Adrenal gland (tissue), 5 donors: ENCODE results near the gene PDRG1.

ENCODE experiments used
- CTCF ChIP-seq, 6 experiments: fragments of 450-650 bp in 4 of 6; fragments of 200-600 bp in 2 of 6; sonication (generic) in 1 of 6; IDR thresholded peaks; 1 replicate in 5 of 6; 2 replicates in 1 of 6; pipeline versions ENCODE4 v1.5.1 to v1.8.0; 2016 to 2021; ENCODE audit warnings: antibody characterized with exemption in 6 of 6, mild to moderate bottlenecking in 2 of 6, moderate library complexity in 1 of 6
- POLR2A ChIP-seq, 2 donors: fragments of 450-650 bp; IDR thresholded peaks; one replicate each; pipeline ENCODE4 v1.6.1; 2017; ENCODE audit warnings: antibody characterized with exemption in 2 of 2, mild to moderate bottlenecking in 2 of 2, moderate library complexity in 1 of 2
- donor health status: DM: no; HTN: no; CAD: no.

DNA sequence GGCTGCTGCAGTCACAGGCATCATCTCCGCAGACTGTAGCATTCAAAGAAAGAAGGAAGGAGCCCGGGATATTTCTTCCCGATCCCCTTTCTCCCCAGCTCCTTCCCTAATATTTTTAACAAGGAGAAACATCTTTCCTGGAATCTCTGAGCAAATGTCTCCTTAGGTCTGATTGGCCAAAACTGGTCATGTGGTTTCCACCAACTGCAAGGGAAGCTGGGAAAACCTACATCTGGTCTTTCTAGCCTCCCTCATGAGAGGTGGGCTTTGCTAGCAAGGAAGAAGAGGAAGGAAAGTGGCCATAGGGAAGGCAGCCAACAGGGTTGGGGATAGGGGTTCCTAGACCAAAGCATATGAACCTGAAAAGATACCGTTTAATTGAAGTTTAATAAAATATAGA lies 35.1 kb downstream of the PDRG1 start:
- TF ChIP-seq POLR2A (IDR thresholded peaks at IDR 0.05): no peak
- no peak for TF ChIP-seq CTCF (IDR thresholded peaks at IDR 0.05)
